Thoracic aorta (tissue), 2 donors: ENCODE measurements around the gene DPP6. TPM values are rescaled to one million over a fixed set of nuclear protein-coding genes. Genes with fewer than 3 reads are reported as not detected.

ENCODE experiments used
- ATAC-seq: fragments of 150-250 bp; one replicate; pipeline ENCODE4 v1.8.0; 2017; ENCODE audit warnings: low read depth; ENCODE audit not compliant: insufficient number of reproducible peaks, low FRiP score
- DNase-seq: peaks from one replicate; pipeline ENCODE4 v3.0.0-alpha.2; 2020; ENCODE audit warnings: low spot score
- H3K27ac ChIP-seq, 2 donors: fragments of 200-600 bp; sonication (generic); 1 replicate in 1 of 2; 2 replicates in 1 of 2; pipeline ENCODE4 v1.5.1; 2016; ENCODE audit warnings: mild to moderate bottlenecking in 2 of 2, moderate library complexity in 2 of 2
- H3K27me3 ChIP-seq: fragments of 200-600 bp; sonication (generic); replicated peaks from 2 replicates; pipeline ENCODE4 v1.6.0; 2016; ENCODE audit warnings: mild to moderate bottlenecking; ENCODE audit not compliant: insufficient read depth
- H3K36me3 ChIP-seq: fragments of 200-600 bp; sonication (generic); one replicate; pipeline ENCODE4 v1.5.1; 2016
- H3K4me1 ChIP-seq, 2 donors: fragments of 200-600 bp; sonication (generic); 1 replicate in 1 of 2; 2 replicates in 1 of 2; pipeline versions ENCODE4 v1.5.1 to v1.6.0; 2016; ENCODE audit warnings: low read depth in 2 of 2, mild to moderate bottlenecking in 1 of 2; ENCODE audit not compliant: control insufficient read depth in 1 of 2
- H3K4me3 ChIP-seq: fragments of 200-600 bp; sonication (generic); 2 replicates; pipeline ENCODE4 v1.5.1; 2016; ENCODE audit warnings: mild to moderate bottlenecking
- H3K9me3 ChIP-seq: fragments of 200-600 bp; sonication (generic); 2 replicates; pipeline ENCODE4 v1.5.1; 2016
- total RNA-seq, 2 donors: library from RNA; depleted of rRNA; stranded (reverse); fragments of >200 nt; gene quantifications; one replicate each; pipeline versions ENCODE4 v1.1.0 to v1.2.3, GENCODE V29; 2016
- TF ChIP-seq, protein P1 (sequence below): fragments of 200-600 bp; sonication (generic); IDR thresholded peaks from one replicate; pipeline ENCODE4 v1.5.1; 2019; ENCODE audit warnings: antibody characterized with exemption

Gene DPP6
- total RNA-seq, 2 donors from 2014 or later: not detected

GRCh38 chr7:154795014-154795413 is 742.8 kb downstream of the DPP6 start:
- no peak for ATAC-seq
- no peak for DNase-seq
- H3K36me3 ChIP-seq: no peaks in the 10 kb centered on the region
- H3K4me1 ChIP-seq: no peaks in the 10 kb centered on the region
- no peaks in the 10 kb centered on the region for H3K9me3 ChIP-seq
- H3K4me3 ChIP-seq: no peak overlapping the region
- no peak overlapping the region for H3K27ac ChIP-seq
- TF ChIP-seq, protein P1, sequence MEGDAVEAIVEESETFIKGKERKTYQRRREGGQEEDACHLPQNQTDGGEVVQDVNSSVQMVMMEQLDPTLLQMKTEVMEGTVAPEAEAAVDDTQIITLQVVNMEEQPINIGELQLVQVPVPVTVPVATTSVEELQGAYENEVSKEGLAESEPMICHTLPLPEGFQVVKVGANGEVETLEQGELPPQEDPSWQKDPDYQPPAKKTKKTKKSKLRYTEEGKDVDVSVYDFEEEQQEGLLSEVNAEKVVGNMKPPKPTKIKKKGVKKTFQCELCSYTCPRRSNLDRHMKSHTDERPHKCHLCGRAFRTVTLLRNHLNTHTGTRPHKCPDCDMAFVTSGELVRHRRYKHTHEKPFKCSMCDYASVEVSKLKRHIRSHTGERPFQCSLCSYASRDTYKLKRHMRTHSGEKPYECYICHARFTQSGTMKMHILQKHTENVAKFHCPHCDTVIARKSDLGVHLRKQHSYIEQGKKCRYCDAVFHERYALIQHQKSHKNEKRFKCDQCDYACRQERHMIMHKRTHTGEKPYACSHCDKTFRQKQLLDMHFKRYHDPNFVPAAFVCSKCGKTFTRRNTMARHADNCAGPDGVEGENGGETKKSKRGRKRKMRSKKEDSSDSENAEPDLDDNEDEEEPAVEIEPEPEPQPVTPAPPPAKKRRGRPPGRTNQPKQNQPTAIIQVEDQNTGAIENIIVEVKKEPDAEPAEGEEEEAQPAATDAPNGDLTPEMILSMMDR: no peak
- H3K27me3 ChIP-seq: no peaks in the 10 kb centered on the region

GRCh38 chr7:154795437-154795836 is 743.2 kb downstream of the DPP6 start:
- Histone ChIP-seq H3K9me3 (no peaks in the 10 kb centered on the region), H3K4me3 (no peak overlapping the region), H3K27ac (no peak overlapping the region), H3K36me3 (no peaks in the 10 kb centered on the region), H3K4me1 (no peaks in the 10 kb centered on the region), H3K27me3 (no peaks in the 10 kb centered on the region)
- ATAC-seq (no peak), DNase-seq (no peak)
- TF ChIP-seq, protein P1: no peak

DNA sequence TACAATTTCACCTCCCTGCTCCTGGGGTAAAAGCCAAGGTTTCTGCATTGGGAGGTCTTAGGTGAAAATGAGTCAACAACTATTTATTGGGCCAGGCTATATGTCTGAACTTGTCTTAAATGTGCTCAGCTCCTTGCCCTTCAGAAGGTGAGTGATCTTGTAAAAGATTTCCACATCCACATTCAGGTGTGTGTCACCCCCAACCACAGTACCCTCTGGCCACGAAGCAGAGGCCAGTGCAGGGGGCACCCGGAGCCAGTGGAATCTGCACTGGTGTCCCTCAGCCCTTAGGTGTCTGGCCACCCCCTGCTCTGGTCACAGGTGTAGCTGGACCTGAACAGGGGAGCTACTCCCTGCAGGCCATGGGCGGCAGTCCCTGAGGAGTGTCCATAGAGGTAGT is 752.3 kb downstream of the DPP6 start:
- no peak overlapping the region for H3K27ac ChIP-seq
- TF ChIP-seq, protein P1: no peak
- DNase-seq (no peak), ATAC-seq (no peak)
- no peak overlapping the region for H3K4me3 ChIP-seq
- H3K9me3 ChIP-seq: no peaks in the 10 kb centered on the region
- H3K4me1 ChIP-seq: no peaks in the 10 kb centered on the region
- no peaks in the 10 kb centered on the region for H3K27me3 ChIP-seq
- no peaks in the 10 kb centered on the region for H3K36me3 ChIP-seq

GRCh38 chr7:154812027-154812426 is 759.8 kb downstream of the DPP6 start:
- DNase-seq (no peak), ATAC-seq (no peak)
- Histone ChIP-seq H3K9me3 (peaks cover 6% of the 10 kb centered on the region), H3K27ac (no peak overlapping the region), H3K27me3 (no peaks in the 10 kb centered on the region), H3K4me1 (no peaks in the 10 kb centered on the region), H3K36me3 (no peaks in the 10 kb centered on the region), H3K4me3 (no peak overlapping the region)
- TF ChIP-seq, protein P1: no peak

GRCh38 chr7:154817224-154817896 is 765.2 kb downstream of the DPP6 start:
- H3K4me3 ChIP-seq: no peak overlapping the region
- ATAC-seq (no peak), DNase-seq (no peak)
- no peaks in the 10 kb centered on the region for H3K36me3 ChIP-seq
- H3K27ac ChIP-seq: no peak overlapping the region
- no peaks in the 10 kb centered on the region for H3K27me3 ChIP-seq
- no peaks in the 10 kb centered on the region for H3K4me1 ChIP-seq
- TF ChIP-seq, protein P1: no peak
- H3K9me3 ChIP-seq: no peaks in the 10 kb centered on the region
